Epithelial cell of alveolus of lung (primary cell): ENCODE data around the gene IQCF2. TPM values are rescaled to one million over a fixed set of nuclear protein-coding genes. Genes with fewer than 3 reads are reported as not detected.

Experiments used
- total RNA-seq: library from RNA; depleted of rRNA; stranded (reverse); fragments of >200 nt; gene quantifications from 2 replicates; pipeline ENCODE4 v1.2.1, GENCODE V29; 2015

Gene IQCF2
- total RNA-seq, result not detected in 2 replicates

GRCh38 chr3:51860703-51861665 lies at the start of gene IQCF2:
IQCF2 (plus strand) TSS chr3:51861615; CDS start chr3:51861667, 52 bp downstream.

DNA sequence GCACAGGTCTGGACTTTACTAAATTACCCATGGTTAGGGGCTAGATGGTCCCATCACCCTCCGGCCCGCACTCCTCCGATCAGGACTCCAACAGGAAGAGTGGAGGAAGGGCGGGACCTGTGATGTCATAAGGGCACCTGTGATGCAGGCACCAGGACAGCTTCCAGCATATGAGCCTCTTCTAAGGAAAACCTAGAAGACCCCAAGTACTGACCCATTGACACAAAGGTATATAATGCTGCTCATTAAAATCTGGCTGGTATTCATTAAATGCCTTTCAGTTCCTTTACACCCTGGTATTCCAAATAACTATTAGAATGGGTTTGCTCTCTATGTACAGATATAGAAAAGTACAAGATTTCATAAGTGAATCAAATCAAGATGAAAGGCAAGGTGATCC lies 14.1 kb downstream of the IQCF2 start, which contains the start of gene IQCF5:
IQCF5 (minus strand) TSS at position 101 of the 400 bp plus-strand sequence; CDS start at position 31, 70 bp downstream.

Other genes starting within 250 kb of the IQCF2 start
- 54.4 and 85.0 TPM in 2 replicates for gene TEX264, start 190.4 kb upstream of the IQCF2 start, total RNA-seq
- 0.24 TPM in 1 of 2 replicates, not detected in the other for gene GRM2, start 154.5 kb upstream of the IQCF2 start, total RNA-seq
- gene IQCF6, start 82.4 kb upstream of the IQCF2 start, total RNA-seq, result not detected in 2 replicates
- gene IQCF5, start 14.0 kb downstream of the IQCF2 start, total RNA-seq, result not detected in 2 replicates
- gene IQCF1, start 41.7 kb downstream of the IQCF2 start, total RNA-seq, result not detected in 2 replicates
- 8.6 and 25.5 TPM in 2 replicates for gene RRP9, start 80.3 kb downstream of the IQCF2 start, total RNA-seq
- 6.7 and 9.4 TPM in 2 replicates for gene PARP3, start 80.7 kb downstream of the IQCF2 start, total RNA-seq
- 0.08 TPM in 1 of 2 replicates, not detected in the other for gene GPR62, start 93.8 kb downstream of the IQCF2 start, total RNA-seq
- gene PCBP4, start 105.8 kb downstream of the IQCF2 start, total RNA-seq, result 55.6 and 129 TPM in 2 replicates
- gene ABHD14B, start 112.4 kb downstream of the IQCF2 start, total RNA-seq, result 54.2 and 86.1 TPM in 2 replicates
- gene ABHD14A, start 113.4 kb downstream of the IQCF2 start, total RNA-seq, result 20.4 and 21.6 TPM in 2 replicates
- gene ACY1, start 121.9 kb downstream of the IQCF2 start, total RNA-seq, result 26.8 and 74.0 TPM in 2 replicates
- 2,354 and 3,771 TPM in 2 replicates for gene RPL29, start 134.3 kb downstream of the IQCF2 start, total RNA-seq
- gene DUSP7, start 195.0 kb downstream of the IQCF2 start, total RNA-seq, result 9.6 and 14.2 TPM in 2 replicates